B cell (primary cell): ENCODE results near the gene NVL. TPM values are rescaled to one million over a fixed set of nuclear protein-coding genes. Genes with fewer than 3 reads are reported as not detected.

Source experiments
- ATAC-seq: fragments of 200-7000 bp; cut with Tn5 transposase; one replicate; pipeline ENCODE4 v1.10.0; 2021; ENCODE audit warnings: low read depth, mild to moderate bottlenecking, moderate number of reproducible peaks, moderate library complexity
- CTCF ChIA-PET: fragments of 350-600 bp; sonication (Branson Sonifier 250); formaldehyde crosslinking; loops from one replicate; lab custom pipeline; 2021; ENCODE audit warnings: antibody characterized with exemption, inconsistent platforms; lab: Charles Lee
- POLR2A ChIA-PET: fragments of 350-600 bp; sonication (Branson Sonifier 250); formaldehyde crosslinking; loops from one replicate; lab custom pipeline; 2021; ENCODE audit warnings: antibody characterized with exemption; lab: Charles Lee
- DNase-seq: peaks from one replicate; pipeline ENCODE4 v3.0.0; 2013
- H2AFZ ChIP-seq: 2 replicates; pipeline ENCODE4 v1.6.1; 2012; ENCODE audit warnings: mild to moderate bottlenecking, low read depth, low read length; ENCODE audit not compliant: insufficient read depth, poor library complexity, severe bottlenecking
- H3K27ac ChIP-seq, 2 donors: 1 replicate in 1 of 2; 2 replicates in 1 of 2; pipeline ENCODE4 v1.5.1; 2012 to 2013; ENCODE audit warnings: low read length in 2 of 2, mild to moderate bottlenecking in 2 of 2, moderate library complexity in 1 of 2
- H3K27me3 ChIP-seq, 4 experiments: fragments of 200-600 bp in 1 of 4; sonication (generic) in 1 of 4; replicated peaks in 1 of 4; 1 replicate in 2 of 4; 2 replicates in 2 of 4; pipeline versions ENCODE4 v1.6.1 to v1.7.0; 2013 to 2016; ENCODE audit warnings: low read length in 3 of 4, mild to moderate bottlenecking in 2 of 4, mixed read lengths in 1 of 4, moderate library complexity in 1 of 4; ENCODE audit not compliant: insufficient read depth in 4 of 4, control insufficient read depth in 3 of 4; ENCODE audit errors: control extremely low read depth in 1 of 4
- H3K36me3 ChIP-seq, 2 experiments: replicated peaks in 1 of 2; 1 replicate in 1 of 2; 2 replicates in 1 of 2; pipeline versions ENCODE4 v1.6.1 to v1.7.1; 2013; ENCODE audit warnings: low read length in 1 of 2; ENCODE audit not compliant: insufficient read depth in 2 of 2, control insufficient read depth in 1 of 2; ENCODE audit errors: control extremely low read depth in 1 of 2, extremely low read depth in 1 of 2
- H3K4me1 ChIP-seq, 2 donors: fragments of 200-600 bp in 1 of 2; sonication (generic) in 1 of 2; 1 replicate in 1 of 2; 2 replicates in 1 of 2; pipeline versions ENCODE4 v1.5.1 to v1.6.1; 2013 to 2017; ENCODE audit warnings: low read length in 2 of 2; ENCODE audit not compliant: control insufficient read depth in 2 of 2, insufficient read depth in 2 of 2
- H3K4me2 ChIP-seq: replicated peaks from 2 replicates; pipeline ENCODE3; 2012; ENCODE audit warnings: mild to moderate bottlenecking, low read depth, low read length; ENCODE audit not compliant: poor library complexity, severe bottlenecking
- H3K4me3 ChIP-seq, 5 experiments: fragments of 200-600 bp in 1 of 5; sonication (generic) in 1 of 5; 1 replicate in 3 of 5; 2 replicates in 2 of 5; pipeline versions ENCODE4 v1.5.1 to v1.7.0; 2011 to 2016; ENCODE audit warnings: low read length in 4 of 5, mild to moderate bottlenecking in 4 of 5, low read depth in 2 of 5, control low read depth in 1 of 5, moderate library complexity in 1 of 5; ENCODE audit not compliant: insufficient read depth in 1 of 5; ENCODE audit errors: control extremely low read depth in 1 of 5, extremely low read depth in 1 of 5
- H3K79me2 ChIP-seq: fragments of 200-600 bp; sonication (generic); one replicate; pipeline ENCODE4 v1.6.0; 2016; ENCODE audit warnings: low read length; ENCODE audit not compliant: control insufficient read depth, insufficient read depth
- H3K9ac ChIP-seq: fragments of 200-600 bp; sonication (generic); 2 replicates; pipeline ENCODE4 v1.6.1; 2017; ENCODE audit warnings: mild to moderate bottlenecking, low read length, moderate library complexity
- H3K9me3 ChIP-seq, 3 donors: one replicate each; pipeline versions ENCODE4 v1.6.1 to v1.7.1; 2013; ENCODE audit warnings: low read length in 2 of 3; ENCODE audit not compliant: control insufficient read depth in 2 of 3, insufficient read depth in 1 of 3; ENCODE audit errors: control extremely low read depth in 1 of 3
- H4K20me1 ChIP-seq: 2 replicates; pipeline ENCODE4 v1.6.0; 2012; ENCODE audit warnings: mild to moderate bottlenecking, low read length; ENCODE audit not compliant: insufficient read depth, control insufficient read depth, poor library complexity, severe bottlenecking
- H3K27ac Mint-ChIP-seq: one replicate; pipeline ENCODE4 v1.8.0; 2021; ENCODE audit warnings: mixed read lengths
- H3K27me3 Mint-ChIP-seq: one replicate; pipeline ENCODE4 v1.8.0; 2021; ENCODE audit warnings: mixed read lengths
- H3K4me1 Mint-ChIP-seq: one replicate; pipeline ENCODE4 v1.8.0; 2021; ENCODE audit warnings: mixed read lengths
- H3K4me3 Mint-ChIP-seq: one replicate; pipeline ENCODE4 v1.8.0; 2021; ENCODE audit warnings: mixed read lengths
- H3K9me3 Mint-ChIP-seq: one replicate; pipeline ENCODE4 v1.8.0; 2022; ENCODE audit warnings: mixed read lengths; ENCODE audit not compliant: insufficient read depth
- EZH2 ChIP-seq: IDR thresholded peaks from 2 replicates; pipeline ENCODE4 v1.6.1; 2012; ENCODE audit warnings: borderline replicate concordance, low read depth, mild to moderate bottlenecking, moderate library complexity, low read length; ENCODE audit not compliant: insufficient read depth, poor library complexity, severe bottlenecking
- WGBS: methylation state at CpG from one replicate; pipeline ENCODE4 v1.1.5; 2013; ENCODE audit warnings: missing lambda C conversion rate; ENCODE audit not compliant: insufficient coverage; 5-methylcytosine and 5-hydroxymethylcytosine counted together
- intact Hi-C: fragments of 100-400 bp; cut with micrococcal nuclease; formaldehyde crosslinking; loops from one replicate; pipeline ENCODE4 v1.10.0; 2022
- polyA plus RNA-seq: library from polyadenylated mRNA; depleted of rRNA; stranded (reverse); fragments of >200 nt; gene quantifications from 2 replicates; pipeline ENCODE4 v1.2.3, GENCODE V29; 2012
- total RNA-seq, 2 donors: library from RNA; stranded (reverse); fragments of 120-200 nt in 1 of 2; gene quantifications; 1 replicate in 1 of 2; 2 replicates in 1 of 2; pipeline versions ENCODE4 v1.2.3 to v1.2.4, GENCODE V29; 2013 to 2022
- TF ChIP-seq, protein P1 (sequence below): fragments of 200-600 bp; IDR thresholded peaks from one replicate; pipeline ENCODE4 v1.8.0; 2022; ENCODE audit warnings: antibody characterized with exemption, mild to moderate bottlenecking

Gene NVL
- total and polyA plus RNA-seq, 2 donors (not counting 1 experiment from before 2014, with no cell fraction given) = 28.1 to 45.5 TPM

DNA sequence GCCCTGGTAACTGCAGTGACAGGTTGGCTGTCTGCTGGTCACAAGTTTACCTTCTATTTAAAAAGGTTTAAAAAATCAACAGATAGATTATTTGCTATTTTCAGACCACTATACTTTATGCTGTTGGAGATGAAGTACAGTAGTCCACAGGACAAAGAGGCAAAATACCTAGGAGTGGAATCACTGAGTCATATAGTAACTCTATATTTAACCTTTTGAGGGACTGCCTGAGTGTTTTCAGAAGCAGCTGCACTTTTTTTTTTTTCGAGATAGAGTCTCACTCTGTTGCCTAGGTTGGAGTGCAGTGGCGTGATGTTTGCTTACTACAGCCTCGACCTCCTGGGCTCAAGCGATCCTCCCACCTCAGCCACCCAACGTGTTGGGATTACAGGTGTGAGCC, 38.4 kb upstream of the NVL start:
- POLR2A ChIA-PET = no interaction called here
- Mint-ChIP-seq H3K4me1 (peaks cover 17% of the 10 kb centered on the region), H3K27ac (no peak overlapping the region), H3K9me3 (no peaks in the 10 kb centered on the region), H3K27me3 (no peaks in the 10 kb centered on the region), H3K4me3 (no peak overlapping the region)
- peaks cover 0 to 6% of the 10 kb centered on the region in 2 donors for H3K4me1 ChIP-seq
- no peak overlapping the region for H3K4me2 ChIP-seq
- H4K20me1 ChIP-seq = peaks cover 22% of the 10 kb centered on the region
- H3K9me3 ChIP-seq = no peaks in the 10 kb centered on the region
- no peaks in the 10 kb centered on the region for H3K27me3 ChIP-seq
- peaks cover 4 to 53% of the 10 kb centered on the region in 2 experiments for H3K36me3 ChIP-seq
- H3K79me2 ChIP-seq = peaks cover 34% of the 10 kb centered on the region
- CTCF ChIA-PET = interaction anchor here (0.7 kb wide), 1 partner anchor 190 kb away, joined by 3 read pairs; no protein-coding TSS in a partner anchor
- 96% methylated on average over 4 of the region's 5 CpGs for WGBS
- no peak for DNase-seq
- intact Hi-C loops = no loop called here
- no peak for ATAC-seq
- TF ChIP-seq, protein P1, sequence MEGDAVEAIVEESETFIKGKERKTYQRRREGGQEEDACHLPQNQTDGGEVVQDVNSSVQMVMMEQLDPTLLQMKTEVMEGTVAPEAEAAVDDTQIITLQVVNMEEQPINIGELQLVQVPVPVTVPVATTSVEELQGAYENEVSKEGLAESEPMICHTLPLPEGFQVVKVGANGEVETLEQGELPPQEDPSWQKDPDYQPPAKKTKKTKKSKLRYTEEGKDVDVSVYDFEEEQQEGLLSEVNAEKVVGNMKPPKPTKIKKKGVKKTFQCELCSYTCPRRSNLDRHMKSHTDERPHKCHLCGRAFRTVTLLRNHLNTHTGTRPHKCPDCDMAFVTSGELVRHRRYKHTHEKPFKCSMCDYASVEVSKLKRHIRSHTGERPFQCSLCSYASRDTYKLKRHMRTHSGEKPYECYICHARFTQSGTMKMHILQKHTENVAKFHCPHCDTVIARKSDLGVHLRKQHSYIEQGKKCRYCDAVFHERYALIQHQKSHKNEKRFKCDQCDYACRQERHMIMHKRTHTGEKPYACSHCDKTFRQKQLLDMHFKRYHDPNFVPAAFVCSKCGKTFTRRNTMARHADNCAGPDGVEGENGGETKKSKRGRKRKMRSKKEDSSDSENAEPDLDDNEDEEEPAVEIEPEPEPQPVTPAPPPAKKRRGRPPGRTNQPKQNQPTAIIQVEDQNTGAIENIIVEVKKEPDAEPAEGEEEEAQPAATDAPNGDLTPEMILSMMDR = no peak
- no peak for TF ChIP-seq EZH2
- H3K4me3 ChIP-seq = no peak overlapping the region
- H3K27ac ChIP-seq = no peak overlapping the region
- H3K9ac ChIP-seq = no peak overlapping the region
- H2AFZ ChIP-seq = no peak overlapping the region

DNA sequence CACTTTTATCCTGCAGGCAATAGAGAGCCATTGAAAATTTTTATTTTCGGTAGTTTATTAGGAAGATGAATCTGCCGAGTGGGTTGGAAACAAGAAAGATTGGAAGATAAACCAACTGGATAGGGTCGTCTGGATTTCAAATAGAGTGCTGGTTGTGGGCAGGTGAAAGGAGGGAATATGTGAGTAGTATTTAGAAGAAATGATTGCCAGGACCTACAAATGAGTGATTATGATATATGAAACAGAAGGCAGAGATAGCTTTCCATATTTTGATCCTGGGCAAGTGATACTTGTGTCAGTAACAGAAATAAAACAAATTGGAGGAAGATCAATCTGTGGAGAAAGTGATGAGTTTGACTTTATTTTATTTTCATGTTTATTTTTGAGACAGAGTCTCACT, 29.2 kb upstream of the NVL start:
- peaks cover 9 to 14% of the 10 kb centered on the region in 2 donors for H3K4me1 ChIP-seq
- peaks cover 28% of the 10 kb centered on the region for H3K4me1 Mint-ChIP-seq
- CTCF ChIA-PET = no interaction called here
- intact Hi-C loops = no loop called here
- no peak for ATAC-seq
- WGBS = 96% methylated on average over 3 of the region's 3 CpGs
- no peak for DNase-seq
- H3K9me3 Mint-ChIP-seq = no peaks in the 10 kb centered on the region
- H3K79me2 ChIP-seq = peaks cover 68% of the 10 kb centered on the region
- H3K27ac Mint-ChIP-seq = no peak overlapping the region
- POLR2A ChIA-PET = no interaction called here
- H3K27ac ChIP-seq = no peak overlapping the region
- no peak overlapping the region for H3K9ac ChIP-seq
- no peak overlapping the region for H3K4me3 Mint-ChIP-seq
- no peak overlapping the region for H3K4me3 ChIP-seq
- no peak overlapping the region for H2AFZ ChIP-seq
- H3K27me3 Mint-ChIP-seq = no peaks in the 10 kb centered on the region
- peaks cover 40% of the 10 kb centered on the region for H4K20me1 ChIP-seq
- no peak overlapping the region for H3K4me2 ChIP-seq
- H3K36me3 ChIP-seq = peaks cover 0 to under 1% of the 10 kb centered on the region in 2 experiments
- H3K27me3 ChIP-seq = no peaks in the 10 kb centered on the region
- H3K9me3 ChIP-seq = no peaks in the 10 kb centered on the region
- TF ChIP-seq, protein P1 = no peak
- TF ChIP-seq EZH2 = no peak
